HEK293 (cell line): ENCODE measurements around the gene LHX5.
A peak's percentile ranks its signal among the peaks of the same experiment; 100 is the strongest.

Experiments
- CTCF ChIA-PET: fragments of 350-600 bp; formaldehyde crosslinking; extraction: SDS; loops from one replicate; lab custom pipeline; 2021; ENCODE audit warnings: antibody characterized with exemption; lab: Yijun Ruan, JAX
- POLR2A ChIA-PET: fragments of 300-600 bp; formaldehyde crosslinking; extraction: SDS; loops from one replicate; lab custom pipeline; 2020; ENCODE audit warnings: antibody characterized with exemption, inconsistent platforms; lab: Yijun Ruan, JAX
- H3K27ac ChIP-seq: fragments of 200-500 bp; sonication (Bioruptor generic); 2 replicates; pipeline ENCODE4 v1.5.1; 2014; ENCODE audit warnings: low read depth, low read length, control low read depth, inconsistent platforms; ENCODE audit errors: extremely low read depth
- H3K36me3 ChIP-seq, 2 experiments: fragments of 200-500 bp in 1 of 2; sonication (Bioruptor generic) in 1 of 2; 1 replicate in 1 of 2; 2 replicates in 1 of 2; pipeline ENCODE4 v1.5.1; 2014 to 2017; ENCODE audit warnings: inconsistent platforms in 2 of 2, low read length in 2 of 2; ENCODE audit not compliant: control insufficient read depth in 2 of 2, insufficient read depth in 1 of 2
- H3K4me1 ChIP-seq: fragments of 200-500 bp; sonication (Bioruptor generic); 2 replicates; pipeline ENCODE4 v1.5.1; 2014; ENCODE audit warnings: mild to moderate bottlenecking, low read length, inconsistent platforms; ENCODE audit not compliant: control insufficient read depth, insufficient read depth
- H3K4me3 ChIP-seq: 2 replicates; pipeline ENCODE4 v1.5.1; 2011; ENCODE audit warnings: low read depth, mild to moderate bottlenecking, control low read depth, low read length, moderate library complexity
- H3K9me3 ChIP-seq: fragments of 200-500 bp; sonication (Bioruptor generic); 2 replicates; pipeline ENCODE4 v1.5.1; 2014; ENCODE audit warnings: low read depth, low read length, inconsistent platforms; ENCODE audit not compliant: control insufficient read depth, insufficient read depth
- KLF10 ChIP-seq: fragments of 450-650 bp; IDR thresholded peaks from 2 replicates; pipeline ENCODE4 v1.5.1; 2018; ENCODE audit warnings: missing biosample characterization, mild to moderate bottlenecking, missing genetic modification characterization
- REPIN1 ChIP-seq: fragments of 450-650 bp; formaldehyde crosslinking; IDR thresholded peaks from 2 replicates; pipeline ENCODE4 v1.5.1; 2017; ENCODE audit warnings: missing biosample characterization, missing genetic modification characterization, low read depth
- SETDB1 ChIP-seq: IDR thresholded peaks from one replicate; pipeline ENCODE4 v1.6.1; 2017; ENCODE audit warnings: mild to moderate bottlenecking, low read length, moderate library complexity, mixed read lengths; ENCODE audit not compliant: insufficient read length
- ZFP3 ChIP-seq: fragments of 450-650 bp; formaldehyde crosslinking; IDR thresholded peaks from 2 replicates; pipeline ENCODE4 v1.5.1; 2016; ENCODE audit warnings: low read depth, missing biosample characterization, missing genetic modification characterization
- ZNF211 ChIP-seq: fragments of 450-650 bp; formaldehyde crosslinking; IDR thresholded peaks from 2 replicates; pipeline ENCODE4 v1.5.1; 2016; ENCODE audit warnings: low read depth, missing biosample characterization, missing genetic modification characterization
- ZNF223 ChIP-seq: fragments of 450-650 bp; formaldehyde crosslinking; IDR thresholded peaks from 2 replicates; pipeline ENCODE4 v1.5.1; 2016; ENCODE audit warnings: missing biosample characterization, missing genetic modification characterization
- ZNF529 ChIP-seq: fragments of 450-650 bp; formaldehyde crosslinking; IDR thresholded peaks from 2 replicates; pipeline ENCODE4 v1.5.1; 2017; ENCODE audit warnings: missing genetic modification characterization, missing biosample characterization; ENCODE audit not compliant: insufficient replicate concordance
- ZNF555 ChIP-seq: fragments of 450-650 bp; formaldehyde crosslinking; conservative IDR thresholded peaks from 2 replicates; pipeline ENCODE4 v1.5.1; 2017; ENCODE audit warnings: missing biosample characterization, mild to moderate bottlenecking, missing genetic modification characterization, inconsistent platforms
- ZNF621 ChIP-seq: fragments of 450-650 bp; formaldehyde crosslinking; IDR thresholded peaks from 2 replicates; pipeline ENCODE4 v1.5.1; 2017; ENCODE audit warnings: missing biosample characterization, missing genetic modification characterization
- ZNF747 ChIP-seq: fragments of 450-650 bp; formaldehyde crosslinking; IDR thresholded peaks from 2 replicates; pipeline ENCODE4 v1.5.1; 2016; ENCODE audit warnings: missing biosample characterization, missing genetic modification characterization
- ZNF768 ChIP-seq: fragments of 450-650 bp; formaldehyde crosslinking; IDR thresholded peaks from 2 replicates; pipeline ENCODE4 v1.5.1; 2018; ENCODE audit warnings: missing biosample characterization, mild to moderate bottlenecking, missing genetic modification characterization
- ZSCAN16 ChIP-seq: fragments of 450-650 bp; formaldehyde crosslinking; IDR thresholded peaks from 2 replicates; pipeline ENCODE4 v1.5.1; 2016; ENCODE audit warnings: missing biosample characterization, missing genetic modification characterization
- TF ChIP-seq, protein P1 (sequence below): fragments of 450-650 bp; formaldehyde crosslinking; IDR thresholded peaks from 2 replicates; pipeline ENCODE4 v1.5.1; 2016; ENCODE audit warnings: missing biosample characterization, missing genetic modification characterization, borderline replicate concordance
- TF ChIP-seq, protein P2 (sequence below): fragments of 450-650 bp; formaldehyde crosslinking; optimal IDR thresholded peaks from 2 replicates; pipeline ENCODE3; 2016; ENCODE audit warnings: missing biosample characterization, mild to moderate bottlenecking, missing genetic modification characterization
- TF ChIP-seq, protein P3 (sequence below): fragments of 450-650 bp; formaldehyde crosslinking; IDR thresholded peaks from 2 replicates; pipeline ENCODE4 v1.5.1; 2016; ENCODE audit warnings: missing biosample characterization, missing genetic modification characterization
- TF ChIP-seq, protein P4 (sequence below): fragments of 450-650 bp; formaldehyde crosslinking; IDR thresholded peaks from 2 replicates; pipeline ENCODE4 v1.5.1; 2017; ENCODE audit warnings: missing biosample characterization, missing genetic modification characterization

Gene LHX5

DNA sequence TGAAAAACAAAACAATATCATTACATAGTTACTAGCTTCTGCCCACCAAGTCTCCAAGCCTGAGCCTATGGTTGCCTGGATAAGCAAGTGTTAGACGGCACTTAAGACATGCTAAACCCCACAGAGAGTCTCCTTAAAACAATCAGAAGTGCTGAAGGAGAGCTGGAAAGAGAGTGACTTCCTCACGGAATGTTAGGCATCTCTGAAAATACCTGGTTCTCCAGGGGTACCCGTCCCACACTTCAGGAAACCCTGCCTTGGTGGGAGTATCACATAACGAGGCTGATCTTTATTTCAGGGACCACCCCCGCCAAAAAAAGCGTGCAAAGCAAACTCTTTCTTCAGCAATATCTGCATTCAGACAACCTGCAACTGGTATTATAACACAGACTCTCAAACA, 18.3 kb downstream of the LHX5 start:
- ChIA-PET POLR2A (interaction anchor here (0.7 kb wide), 1 partner anchor 715 kb away, joined by 5 read pairs; no protein-coding TSS in a partner anchor), CTCF (interaction anchor here (0.7 to 3.0 kb wide), 3 partner anchors 9 to 783 kb away, joined by 3 to 28 read pairs (median 3); no protein-coding TSS in a partner anchor)
- H3K9me3 ChIP-seq, result no peaks in the 10 kb centered on the region
- TF ChIP-seq ZNF747 (tag by site-specific recombination) (no peak), ZSCAN16 (no peak), KLF10 (tag by site-specific recombination) (no peak), ZNF223 (no peak), ZNF211 (tag by site-specific recombination) (no peak), ZNF529 (tag by site-specific recombination) (no peak), ZFP3 (no peak), SETDB1 (no peak), REPIN1 (tag by site-specific recombination) (no peak)
- TF ChIP-seq, protein P1, sequence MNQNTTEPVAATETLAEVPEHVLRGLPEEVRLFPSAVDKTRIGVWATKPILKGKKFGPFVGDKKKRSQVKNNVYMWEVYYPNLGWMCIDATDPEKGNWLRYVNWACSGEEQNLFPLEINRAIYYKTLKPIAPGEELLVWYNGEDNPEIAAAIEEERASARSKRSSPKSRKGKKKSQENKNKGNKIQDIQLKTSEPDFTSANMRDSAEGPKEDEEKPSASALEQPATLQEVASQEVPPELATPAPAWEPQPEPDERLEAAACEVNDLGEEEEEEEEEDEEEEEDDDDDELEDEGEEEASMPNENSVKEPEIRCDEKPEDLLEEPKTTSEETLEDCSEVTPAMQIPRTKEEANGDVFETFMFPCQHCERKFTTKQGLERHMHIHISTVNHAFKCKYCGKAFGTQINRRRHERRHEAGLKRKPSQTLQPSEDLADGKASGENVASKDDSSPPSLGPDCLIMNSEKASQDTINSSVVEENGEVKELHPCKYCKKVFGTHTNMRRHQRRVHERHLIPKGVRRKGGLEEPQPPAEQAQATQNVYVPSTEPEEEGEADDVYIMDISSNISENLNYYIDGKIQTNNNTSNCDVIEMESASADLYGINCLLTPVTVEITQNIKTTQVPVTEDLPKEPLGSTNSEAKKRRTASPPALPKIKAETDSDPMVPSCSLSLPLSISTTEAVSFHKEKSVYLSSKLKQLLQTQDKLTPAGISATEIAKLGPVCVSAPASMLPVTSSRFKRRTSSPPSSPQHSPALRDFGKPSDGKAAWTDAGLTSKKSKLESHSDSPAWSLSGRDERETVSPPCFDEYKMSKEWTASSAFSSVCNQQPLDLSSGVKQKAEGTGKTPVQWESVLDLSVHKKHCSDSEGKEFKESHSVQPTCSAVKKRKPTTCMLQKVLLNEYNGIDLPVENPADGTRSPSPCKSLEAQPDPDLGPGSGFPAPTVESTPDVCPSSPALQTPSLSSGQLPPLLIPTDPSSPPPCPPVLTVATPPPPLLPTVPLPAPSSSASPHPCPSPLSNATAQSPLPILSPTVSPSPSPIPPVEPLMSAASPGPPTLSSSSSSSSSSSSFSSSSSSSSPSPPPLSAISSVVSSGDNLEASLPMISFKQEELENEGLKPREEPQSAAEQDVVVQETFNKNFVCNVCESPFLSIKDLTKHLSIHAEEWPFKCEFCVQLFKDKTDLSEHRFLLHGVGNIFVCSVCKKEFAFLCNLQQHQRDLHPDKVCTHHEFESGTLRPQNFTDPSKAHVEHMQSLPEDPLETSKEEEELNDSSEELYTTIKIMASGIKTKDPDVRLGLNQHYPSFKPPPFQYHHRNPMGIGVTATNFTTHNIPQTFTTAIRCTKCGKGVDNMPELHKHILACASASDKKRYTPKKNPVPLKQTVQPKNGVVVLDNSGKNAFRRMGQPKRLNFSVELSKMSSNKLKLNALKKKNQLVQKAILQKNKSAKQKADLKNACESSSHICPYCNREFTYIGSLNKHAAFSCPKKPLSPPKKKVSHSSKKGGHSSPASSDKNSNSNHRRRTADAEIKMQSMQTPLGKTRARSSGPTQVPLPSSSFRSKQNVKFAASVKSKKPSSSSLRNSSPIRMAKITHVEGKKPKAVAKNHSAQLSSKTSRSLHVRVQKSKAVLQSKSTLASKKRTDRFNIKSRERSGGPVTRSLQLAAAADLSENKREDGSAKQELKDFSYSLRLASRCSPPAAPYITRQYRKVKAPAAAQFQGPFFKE (tag by site-specific recombination), result no peak
- TF ChIP-seq, protein P2, sequence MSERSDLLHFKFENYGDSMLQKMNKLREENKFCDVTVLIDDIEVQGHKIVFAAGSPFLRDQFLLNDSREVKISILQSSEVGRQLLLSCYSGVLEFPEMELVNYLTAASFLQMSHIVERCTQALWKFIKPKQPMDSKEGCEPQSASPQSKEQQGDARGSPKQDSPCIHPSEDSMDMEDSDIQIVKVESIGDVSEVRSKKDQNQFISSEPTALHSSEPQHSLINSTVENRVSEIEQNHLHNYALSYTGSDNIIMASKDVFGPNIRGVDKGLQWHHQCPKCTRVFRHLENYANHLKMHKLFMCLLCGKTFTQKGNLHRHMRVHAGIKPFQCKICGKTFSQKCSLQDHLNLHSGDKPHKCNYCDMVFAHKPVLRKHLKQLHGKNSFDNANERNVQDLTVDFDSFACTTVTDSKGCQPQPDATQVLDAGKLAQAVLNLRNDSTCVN, result no peak
- TF ChIP-seq, protein P3, sequence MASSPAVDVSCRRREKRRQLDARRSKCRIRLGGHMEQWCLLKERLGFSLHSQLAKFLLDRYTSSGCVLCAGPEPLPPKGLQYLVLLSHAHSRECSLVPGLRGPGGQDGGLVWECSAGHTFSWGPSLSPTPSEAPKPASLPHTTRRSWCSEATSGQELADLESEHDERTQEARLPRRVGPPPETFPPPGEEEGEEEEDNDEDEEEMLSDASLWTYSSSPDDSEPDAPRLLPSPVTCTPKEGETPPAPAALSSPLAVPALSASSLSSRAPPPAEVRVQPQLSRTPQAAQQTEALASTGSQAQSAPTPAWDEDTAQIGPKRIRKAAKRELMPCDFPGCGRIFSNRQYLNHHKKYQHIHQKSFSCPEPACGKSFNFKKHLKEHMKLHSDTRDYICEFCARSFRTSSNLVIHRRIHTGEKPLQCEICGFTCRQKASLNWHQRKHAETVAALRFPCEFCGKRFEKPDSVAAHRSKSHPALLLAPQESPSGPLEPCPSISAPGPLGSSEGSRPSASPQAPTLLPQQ, result no peak
- TF ChIP-seq, protein P4, sequence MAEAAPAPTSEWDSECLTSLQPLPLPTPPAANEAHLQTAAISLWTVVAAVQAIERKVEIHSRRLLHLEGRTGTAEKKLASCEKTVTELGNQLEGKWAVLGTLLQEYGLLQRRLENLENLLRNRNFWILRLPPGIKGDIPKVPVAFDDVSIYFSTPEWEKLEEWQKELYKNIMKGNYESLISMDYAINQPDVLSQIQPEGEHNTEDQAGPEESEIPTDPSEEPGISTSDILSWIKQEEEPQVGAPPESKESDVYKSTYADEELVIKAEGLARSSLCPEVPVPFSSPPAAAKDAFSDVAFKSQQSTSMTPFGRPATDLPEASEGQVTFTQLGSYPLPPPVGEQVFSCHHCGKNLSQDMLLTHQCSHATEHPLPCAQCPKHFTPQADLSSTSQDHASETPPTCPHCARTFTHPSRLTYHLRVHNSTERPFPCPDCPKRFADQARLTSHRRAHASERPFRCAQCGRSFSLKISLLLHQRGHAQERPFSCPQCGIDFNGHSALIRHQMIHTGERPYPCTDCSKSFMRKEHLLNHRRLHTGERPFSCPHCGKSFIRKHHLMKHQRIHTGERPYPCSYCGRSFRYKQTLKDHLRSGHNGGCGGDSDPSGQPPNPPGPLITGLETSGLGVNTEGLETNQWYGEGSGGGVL (tag by site-specific recombination), result no peak
- no peak overlapping the region for H3K27ac ChIP-seq
- no peaks in the 10 kb centered on the region for H3K4me1 ChIP-seq
- no peaks in the 10 kb centered on the region for H3K36me3 ChIP-seq
- no peak overlapping the region for H3K4me3 ChIP-seq

DNA sequence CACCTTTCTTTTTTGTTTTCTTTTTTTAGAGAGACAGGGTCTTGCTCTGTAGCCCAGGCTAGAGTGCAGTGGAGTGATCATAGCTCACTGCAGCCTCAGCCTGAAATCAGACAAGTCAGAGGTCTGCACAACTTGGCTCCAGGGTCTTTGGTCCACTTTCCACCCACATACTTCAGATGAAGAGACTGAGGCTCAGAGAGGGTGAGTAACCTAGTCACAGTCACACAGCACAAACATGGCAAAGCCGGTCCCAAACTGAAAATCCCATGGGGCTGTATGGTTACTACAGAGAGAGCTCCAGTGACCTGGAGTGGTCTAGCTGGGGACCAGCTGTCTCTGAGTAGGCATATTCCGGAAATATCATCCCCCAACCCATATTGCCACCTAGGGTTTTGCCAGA, 19.2 kb downstream of the LHX5 start:
- POLR2A ChIA-PET, result no interaction called here
- Histone ChIP-seq H3K36me3 (no peaks in the 10 kb centered on the region), H3K9me3 (no peaks in the 10 kb centered on the region), H3K27ac (no peak overlapping the region), H3K4me1 (no peaks in the 10 kb centered on the region), H3K4me3 (no peak overlapping the region)
- CTCF ChIA-PET, result interaction anchor here (3.0 kb wide), 1 partner anchor 9 kb away, joined by 28 read pairs; no protein-coding TSS in a partner anchor
- TF ChIP-seq ZNF768 (tag by site-specific recombination), result peak; percentile 82
- TF ChIP-seq ZNF555 (tag by site-specific recombination), result no peak
- no peak for TF ChIP-seq ZNF621 (tag by site-specific recombination)
